ENCODE measurements around the gene NSMCE1.

GRCh38 chr16:27229891-27230470 lies 38.6 kb downstream of the NSMCE1 start:
- TF ChIP-seq, protein P1, sequence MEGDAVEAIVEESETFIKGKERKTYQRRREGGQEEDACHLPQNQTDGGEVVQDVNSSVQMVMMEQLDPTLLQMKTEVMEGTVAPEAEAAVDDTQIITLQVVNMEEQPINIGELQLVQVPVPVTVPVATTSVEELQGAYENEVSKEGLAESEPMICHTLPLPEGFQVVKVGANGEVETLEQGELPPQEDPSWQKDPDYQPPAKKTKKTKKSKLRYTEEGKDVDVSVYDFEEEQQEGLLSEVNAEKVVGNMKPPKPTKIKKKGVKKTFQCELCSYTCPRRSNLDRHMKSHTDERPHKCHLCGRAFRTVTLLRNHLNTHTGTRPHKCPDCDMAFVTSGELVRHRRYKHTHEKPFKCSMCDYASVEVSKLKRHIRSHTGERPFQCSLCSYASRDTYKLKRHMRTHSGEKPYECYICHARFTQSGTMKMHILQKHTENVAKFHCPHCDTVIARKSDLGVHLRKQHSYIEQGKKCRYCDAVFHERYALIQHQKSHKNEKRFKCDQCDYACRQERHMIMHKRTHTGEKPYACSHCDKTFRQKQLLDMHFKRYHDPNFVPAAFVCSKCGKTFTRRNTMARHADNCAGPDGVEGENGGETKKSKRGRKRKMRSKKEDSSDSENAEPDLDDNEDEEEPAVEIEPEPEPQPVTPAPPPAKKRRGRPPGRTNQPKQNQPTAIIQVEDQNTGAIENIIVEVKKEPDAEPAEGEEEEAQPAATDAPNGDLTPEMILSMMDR (IDR thresholded peaks at IDR 0.05; ENCODE audit: borderline replicate concordance, extremely low read depth, low read length, poor library complexity, severe bottlenecking): no peak
- no peak for TF ChIP-seq EZH2 (IDR thresholded peaks at IDR 0.05; ENCODE audit: borderline replicate concordance, low read depth, low read length, severe bottlenecking)
